ENCODE measurements around the gene CPO. TPM values are rescaled to one million over a fixed set of nuclear protein-coding genes. Genes with fewer than 3 reads are reported as not detected.
A peak's percentile ranks its signal among the peaks of the same experiment; 100 is the strongest.

CPO gene
- total RNA-seq, 1 experiment from 2014 or later = not detected

GRCh38 chr2:206974551-206974950 lies 35.2 kb downstream of the CPO start:
- DNase-seq (ENCODE audit: low read depth) = no peak

- DNase-seq (ENCODE audit: low read depth) = no peak
These were observed 39.4 kb downstream of the CPO start for GRCh38 chr2:206978746-206979145.

DNA sequence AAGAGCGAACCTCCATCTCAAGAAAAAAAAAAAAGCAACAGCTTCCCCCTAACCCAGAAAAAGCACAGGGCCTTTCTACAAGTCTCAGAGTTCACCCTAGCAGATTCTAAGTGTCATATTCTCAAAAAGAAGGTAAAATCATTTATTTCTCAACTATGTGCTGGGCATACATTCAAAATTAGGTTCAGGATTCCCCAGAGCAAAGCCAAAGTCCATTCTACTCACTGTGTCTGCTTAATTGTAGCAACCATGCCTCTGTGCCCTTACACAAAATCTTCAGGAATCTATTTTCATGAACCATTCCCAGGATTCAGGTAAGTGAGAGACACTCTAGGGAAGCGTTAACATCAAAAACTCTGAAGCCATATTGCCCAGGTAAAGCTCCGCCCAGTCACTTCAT lies 40.0 kb downstream of the CPO start:
- no peak for DNase-seq (ENCODE audit: low read depth)

DNA sequence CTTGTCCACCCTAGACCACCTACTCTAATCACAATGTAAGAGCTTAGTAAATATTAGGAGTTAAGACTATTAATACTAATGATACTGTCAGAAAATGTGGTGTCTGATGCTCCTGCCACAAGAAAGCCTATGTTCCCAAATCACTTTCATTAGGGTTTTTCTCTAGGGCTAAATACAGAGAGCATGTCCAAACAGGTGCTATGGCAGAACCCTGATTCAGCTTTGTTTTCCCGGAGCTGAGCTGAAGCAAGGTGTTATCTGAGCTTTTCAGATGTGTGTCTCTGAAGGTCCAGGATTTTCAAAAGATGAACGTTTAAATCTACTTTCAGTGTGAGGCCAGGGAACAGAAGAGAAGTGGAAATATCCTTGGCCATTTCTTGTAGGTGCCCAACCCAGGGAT lies 40.6 kb downstream of the CPO start:
- DNase-seq (ENCODE audit: low read depth) = no peak

GRCh38 chr2:206980413-206980812 lies 41.1 kb downstream of the CPO start:
- DNase-seq (ENCODE audit: low read depth) = no peak

GRCh38 chr2:206981086-206981674 lies 41.9 kb downstream of the CPO start:
- no peak for DNase-seq (ENCODE audit: low read depth)

- DNase-seq (ENCODE audit: low read depth) = peak; percentile 74
These were observed 42.5 kb downstream of the CPO start for GRCh38 chr2:206981739-206982340.

- DNase-seq (ENCODE audit: low read depth) = no peak
These were observed 43.1 kb downstream of the CPO start for GRCh38 chr2:206982360-206982955.

GRCh38 chr2:206983161-206983859 lies 44.0 kb downstream of the CPO start:
- DNase-seq (ENCODE audit: low read depth) = peak; percentile 78

- peak; percentile 53 for DNase-seq (ENCODE audit: low read depth)
These were observed 44.9 kb downstream of the CPO start for GRCh38 chr2:206984206-206984605.

- DNase-seq (ENCODE audit: low read depth) = no peak
These were observed 47.6 kb downstream of the CPO start for GRCh38 chr2:206986943-206987342.

- DNase-seq (ENCODE audit: low read depth) = no peak
These were observed 48.5 kb downstream of the CPO start for GRCh38 chr2:206987810-206988209.

GRCh38 chr2:206988884-206989283 lies 49.6 kb downstream of the CPO start:
- DNase-seq (ENCODE audit: low read depth) = no peak

GRCh38 chr2:206989311-206989710 lies 50.0 kb downstream of the CPO start:
- DNase-seq (ENCODE audit: low read depth) = peak; percentile 26

GRCh38 chr2:206990360-206990759 lies 51.0 kb downstream of the CPO start:
- DNase-seq (ENCODE audit: low read depth) = no peak

DNA sequence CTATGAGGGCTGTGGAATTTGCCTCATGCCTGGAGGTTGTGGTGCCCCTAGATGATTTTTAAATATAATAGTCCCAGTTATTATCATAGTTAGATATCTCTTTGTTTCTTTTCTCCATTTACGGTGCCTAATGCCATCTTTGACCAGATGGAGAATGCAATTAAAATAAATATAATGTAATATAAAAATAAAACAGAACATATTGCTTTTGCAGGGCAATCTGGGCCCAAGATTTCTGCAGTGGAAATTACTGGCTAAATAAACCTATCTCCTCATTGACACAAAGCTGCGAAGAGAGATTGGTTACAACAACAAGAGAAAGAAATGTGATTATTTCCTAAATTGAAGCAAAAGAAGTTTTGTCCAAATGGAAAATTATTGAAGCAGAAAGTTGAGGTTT lies 51.8 kb downstream of the CPO start:
- no peak for DNase-seq (ENCODE audit: low read depth)

- DNase-seq (ENCODE audit: low read depth) = peak; percentile 14
These were observed 54.1 kb downstream of the CPO start for GRCh38 chr2:206993396-206993911.

GRCh38 chr2:206993964-206994363 lies 54.6 kb downstream of the CPO start:
- peak; percentile 76 for DNase-seq (ENCODE audit: low read depth)

- DNase-seq (ENCODE audit: low read depth) = no peak
These were observed 57.3 kb downstream of the CPO start for GRCh38 chr2:206996556-206997065.

GRCh38 chr2:207008105-207008990 lies 69.0 kb downstream of the CPO start:
- DNase-seq (ENCODE audit: low read depth) = peak; percentile 49

DNA sequence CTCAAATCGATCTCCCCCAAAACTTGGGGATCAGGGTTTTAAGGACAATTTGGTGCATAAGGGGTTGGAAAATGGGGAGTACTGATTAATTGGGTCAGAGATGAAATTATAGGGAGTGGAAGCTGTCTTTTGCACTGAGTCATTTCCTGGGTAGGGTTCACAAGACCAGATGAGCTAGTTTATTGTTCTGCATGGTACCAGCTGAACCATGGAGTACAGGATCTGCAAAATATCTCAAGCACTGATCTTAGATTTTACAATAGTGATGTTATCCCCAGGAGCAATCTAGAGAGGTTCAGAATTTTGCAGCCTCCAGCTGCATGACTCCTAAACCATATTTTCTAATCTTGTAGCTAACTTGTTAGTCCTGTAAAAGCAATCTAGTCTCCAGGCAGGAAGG lies 73.1 kb downstream of the CPO start:
- DNase-seq (ENCODE audit: low read depth) = peak; percentile 52
